RCC 7860 (cell line): ENCODE results near the gene PPM1H.
"Not testable (repeated sequence)": the region's sequence is repeated elsewhere in the genome, so short reads cannot be mapped to it uniquely, and the experiment has no call there.

ENCODE experiments used
- DNase-seq: peaks from one replicate; pipeline ENCODE4 v3.0.0-alpha.2; 2015; ENCODE audit warnings: low spot score
- FAIRE-seq: peaks from 2 replicates; lab custom pipeline; 2012; peaks lifted over from hg19 to GRCh38; lab: Jason Lieb, UNC

The PPM1H gene

GRCh38 chr12:62843716-62844115, 91.2 kb downstream of the PPM1H start:
- FAIRE-seq (no peak), DNase-seq (no peak)

- FAIRE-seq (no peak), DNase-seq (no peak)
Measured at GRCh38 chr12:62841846-62842245, 93.1 kb downstream of the PPM1H start.

DNA sequence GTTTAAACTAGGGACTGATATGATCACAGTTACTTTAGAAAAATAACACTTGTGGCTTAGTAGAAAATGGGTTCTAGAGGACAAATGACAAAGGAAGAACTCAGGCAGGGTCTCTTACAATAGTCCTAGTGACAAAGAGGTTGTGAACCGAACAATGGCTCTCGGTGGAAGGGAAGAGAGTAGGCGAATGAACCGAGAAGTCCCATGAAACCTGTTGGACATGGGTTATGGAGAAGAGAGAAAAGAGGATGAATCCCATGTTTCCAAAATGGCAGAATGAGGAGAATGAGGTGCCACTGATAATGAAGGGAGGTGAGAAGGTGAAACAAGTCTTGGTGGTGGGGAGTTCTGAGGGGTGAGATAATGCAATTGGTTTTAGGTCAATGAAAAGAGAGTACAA, 94.1 kb downstream of the PPM1H start:
- DNase-seq (no peak), FAIRE-seq (no peak)

GRCh38 chr12:62839869-62840660, 94.9 kb downstream of the PPM1H start:
- DNase-seq: no peak
- no peak for FAIRE-seq

GRCh38 chr12:62834971-62835547, 99.9 kb downstream of the PPM1H start:
- DNase-seq (peak; percentile 68), FAIRE-seq (peak; percentile 77)

GRCh38 chr12:62834406-62834805, 100.5 kb downstream of the PPM1H start:
- FAIRE-seq (no peak), DNase-seq (no peak)

GRCh38 chr12:62833634-62834033, 101.3 kb downstream of the PPM1H start:
- no peak for FAIRE-seq
- DNase-seq: no peak

DNA sequence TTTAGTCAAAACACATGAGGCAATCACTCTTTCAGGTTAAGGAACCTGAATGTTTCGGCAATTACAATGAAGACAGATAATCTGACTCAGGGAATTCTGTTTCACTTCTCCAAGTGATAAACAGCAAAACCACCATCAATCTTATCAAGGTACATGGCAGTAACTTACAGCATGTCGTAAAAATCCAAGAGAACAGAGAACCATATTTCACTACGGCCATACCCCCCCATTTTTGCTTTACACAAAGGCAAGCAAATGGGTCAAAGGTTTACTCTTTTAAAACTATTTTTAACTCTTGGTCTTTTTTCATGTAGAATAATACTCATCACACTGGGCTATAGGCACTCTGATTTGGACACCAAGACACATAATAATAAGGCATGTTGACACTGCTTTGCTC, 102.4 kb downstream of the PPM1H start:
- FAIRE-seq (no peak), DNase-seq (no peak)

DNA sequence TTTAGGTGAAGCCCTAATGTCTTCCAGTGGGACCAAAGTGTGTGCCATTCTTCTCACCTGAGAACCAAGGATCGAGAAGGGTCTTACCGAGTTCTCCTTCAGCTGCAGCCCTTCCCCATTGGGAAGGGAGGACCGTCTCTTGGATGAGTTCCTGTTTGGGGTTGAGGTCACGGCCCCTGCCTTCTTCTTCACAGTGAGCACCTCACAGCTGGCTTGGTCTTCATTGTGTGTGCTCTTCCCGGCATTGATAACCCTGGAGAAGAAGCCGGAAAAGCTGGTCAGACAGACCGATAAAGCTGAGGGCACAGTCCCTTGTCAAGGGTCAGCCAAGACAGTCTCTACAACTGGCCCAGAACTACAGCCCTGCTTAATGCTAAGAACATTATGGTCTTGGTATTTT, 102.9 kb downstream of the PPM1H start:
- no peak for DNase-seq
- no peak for FAIRE-seq

DNA sequence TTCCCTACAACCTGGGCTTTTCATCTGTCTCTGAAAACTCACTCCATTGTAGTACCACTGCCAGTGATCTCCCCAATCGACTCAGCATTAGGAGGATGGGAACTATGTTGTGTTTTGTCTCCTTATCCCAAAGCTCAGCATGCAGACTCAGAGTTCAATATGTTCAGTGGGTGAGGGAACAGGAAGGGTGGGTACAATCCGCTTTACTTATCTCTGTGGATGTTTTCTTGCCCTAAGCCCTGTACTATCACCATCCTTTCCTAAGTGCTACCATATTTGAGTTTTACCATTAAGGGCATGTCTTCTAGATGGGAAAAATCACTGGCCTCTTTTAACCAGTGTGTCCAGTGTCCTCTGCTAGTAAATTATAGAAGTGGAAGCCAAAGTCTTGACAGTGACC, 107.1 kb downstream of the PPM1H start:
- DNase-seq (no peak), FAIRE-seq (no peak)

DNA sequence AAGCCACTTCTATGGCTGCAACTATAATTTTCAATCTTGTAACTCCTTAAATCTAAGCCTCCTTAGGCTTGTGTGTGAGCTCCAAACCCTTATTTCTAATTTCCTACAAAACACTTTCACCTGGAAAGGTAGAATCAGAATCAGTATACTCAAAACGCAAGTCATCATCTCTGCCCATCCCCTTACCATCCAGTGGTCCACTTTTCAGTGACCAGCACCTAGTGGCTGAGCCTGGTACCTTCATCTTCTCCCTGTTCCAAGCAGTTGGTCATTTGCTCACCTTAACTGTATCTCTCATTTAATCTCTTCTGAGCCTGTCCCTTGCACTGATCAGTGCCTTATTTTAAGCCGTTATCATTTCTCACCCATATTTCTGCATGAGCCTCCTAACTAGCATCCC, 107.9 kb downstream of the PPM1H start:
- no peak for FAIRE-seq
- no peak for DNase-seq

- DNase-seq: no peak
- no peak for FAIRE-seq
Measured at GRCh38 chr12:62817556-62818271, 117.2 kb downstream of the PPM1H start.

- DNase-seq (no peak), FAIRE-seq (no peak)
Measured at GRCh38 chr12:62814243-62814642, 120.7 kb downstream of the PPM1H start.

- DNase-seq (peak; percentile 26), FAIRE-seq (no peak)
Measured at GRCh38 chr12:62813031-62813829, 121.7 kb downstream of the PPM1H start.

- DNase-seq: not testable (repeated sequence)
Measured at GRCh38 chr12:62811481-62811880, 123.5 kb downstream of the PPM1H start.

GRCh38 chr12:62808166-62808879, 126.6 kb downstream of the PPM1H start:
- FAIRE-seq (no peak), DNase-seq (no peak)

More at GRCh38 chr12:62811481-62811880, 123.5 kb downstream of the PPM1H start:
- not testable (repeated sequence) for FAIRE-seq

DNA sequence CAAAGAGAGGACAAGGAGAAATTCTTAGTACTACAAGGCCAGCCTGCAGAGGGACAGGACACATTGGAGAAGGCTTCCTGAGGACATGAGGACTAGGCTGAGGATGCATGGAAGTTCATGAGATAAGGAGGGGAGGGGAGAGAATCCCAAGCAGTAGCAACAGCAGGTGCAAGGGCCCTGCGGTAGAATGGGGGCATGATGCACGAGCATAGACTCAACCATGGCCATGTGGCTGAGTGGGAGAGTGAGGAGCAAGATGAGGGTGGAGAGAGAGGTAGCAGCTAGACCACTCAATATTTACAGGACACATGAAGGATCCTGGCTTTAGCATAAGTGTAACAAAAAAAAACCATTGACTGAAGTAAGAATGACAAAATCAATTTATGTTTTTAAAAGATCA, 128.1 kb downstream of the PPM1H start:
- DNase-seq (no peak), FAIRE-seq (no peak)

DNA sequence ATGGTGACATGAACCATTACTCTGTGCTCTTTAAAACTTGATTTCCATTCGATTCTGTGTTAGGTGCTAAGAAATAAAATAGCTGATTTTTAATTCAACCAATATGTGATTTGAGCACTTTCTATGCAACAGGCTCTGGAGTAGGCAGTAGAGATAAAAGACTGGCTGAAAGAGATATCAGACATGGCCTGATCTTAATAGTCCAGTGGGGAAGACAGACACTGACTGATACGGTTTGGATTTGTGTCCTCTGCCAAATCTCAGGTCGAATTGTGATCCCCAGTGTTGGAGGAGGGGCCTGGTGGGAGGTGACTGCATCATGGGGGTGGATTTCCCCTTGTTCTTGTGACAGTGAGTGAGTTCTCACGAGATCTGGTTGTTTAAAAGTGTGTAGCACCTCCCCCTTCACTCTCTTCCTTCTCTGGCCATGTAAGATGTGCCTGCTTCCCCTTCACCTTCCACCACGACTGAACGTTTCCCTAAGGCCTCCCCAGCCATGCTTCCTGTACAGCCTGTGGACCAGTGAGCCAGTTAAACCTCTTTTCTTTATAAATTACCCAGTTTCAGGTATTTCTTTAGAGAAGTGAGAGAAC, 128.6 kb downstream of the PPM1H start:
- DNase-seq: no peak
- no peak for FAIRE-seq

DNA sequence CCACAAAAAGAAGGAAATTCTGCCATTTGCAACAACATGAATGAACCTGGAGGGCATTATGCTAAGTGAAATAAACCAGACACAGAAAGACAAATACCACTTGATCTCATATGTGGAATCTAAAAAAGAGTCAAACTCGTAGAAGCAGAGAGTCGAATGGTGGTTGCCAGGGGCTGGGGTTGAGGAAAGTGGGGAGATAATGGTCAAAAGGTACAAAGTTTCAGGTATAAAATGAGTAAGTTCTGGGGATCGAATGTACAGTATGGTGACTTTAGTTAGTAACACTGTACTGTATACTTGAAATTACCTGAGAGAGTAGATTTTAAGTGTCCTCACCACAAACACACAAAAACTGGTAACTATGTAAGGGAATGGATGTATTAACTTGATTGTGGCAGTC, 129.4 kb downstream of the PPM1H start:
- FAIRE-seq (no peak), DNase-seq (no peak)

- DNase-seq (no peak), FAIRE-seq (no peak)
Measured at GRCh38 chr12:62803756-62804155, 131.2 kb downstream of the PPM1H start.
